GM21381 (cell line): ENCODE data around the gene TLE3.
"Not testable (repeated sequence)": the region's sequence is repeated elsewhere in the genome, so short reads cannot be mapped to it uniquely, and the experiment has no call there.

ENCODE experiments used
- ATAC-seq: cut with Tn5 transposase; IDR thresholded peaks from one replicate; pipeline ENCODE4 v1.9.1; 2021; ENCODE audit warnings: mild to moderate bottlenecking, moderate library complexity; ENCODE audit not compliant: unreplicated experiment

The TLE3 gene

GRCh38 chr15:70126362-70126761 is 28.6 kb upstream of the TLE3 start:
- ATAC-seq, result no peak

DNA sequence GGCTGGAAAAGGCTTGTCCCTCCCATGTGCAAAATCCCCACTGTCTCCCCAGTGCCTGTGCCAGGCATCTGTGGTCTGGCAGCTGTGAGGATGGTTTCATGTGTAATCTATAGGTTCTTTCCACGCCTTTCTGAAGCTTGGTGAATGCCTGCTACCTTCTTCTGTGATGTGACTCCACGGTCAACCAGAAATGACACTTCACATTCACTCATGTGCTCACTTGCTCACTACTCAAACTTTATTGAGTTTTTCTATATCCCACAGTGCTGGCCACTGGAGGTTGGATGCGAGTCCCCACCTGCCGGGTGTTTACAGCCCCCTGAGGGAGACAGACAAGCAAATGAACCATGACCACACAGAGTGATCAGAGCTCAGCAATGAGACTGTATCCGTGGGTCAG is 27.9 kb upstream of the TLE3 start:
- ATAC-seq, result no peak

GRCh38 chr15:70121624-70122302 is 24.0 kb upstream of the TLE3 start:
- no peak for ATAC-seq

- no peak for ATAC-seq
Observed at GRCh38 chr15:70120958-70121623, 23.4 kb upstream of the TLE3 start.

DNA sequence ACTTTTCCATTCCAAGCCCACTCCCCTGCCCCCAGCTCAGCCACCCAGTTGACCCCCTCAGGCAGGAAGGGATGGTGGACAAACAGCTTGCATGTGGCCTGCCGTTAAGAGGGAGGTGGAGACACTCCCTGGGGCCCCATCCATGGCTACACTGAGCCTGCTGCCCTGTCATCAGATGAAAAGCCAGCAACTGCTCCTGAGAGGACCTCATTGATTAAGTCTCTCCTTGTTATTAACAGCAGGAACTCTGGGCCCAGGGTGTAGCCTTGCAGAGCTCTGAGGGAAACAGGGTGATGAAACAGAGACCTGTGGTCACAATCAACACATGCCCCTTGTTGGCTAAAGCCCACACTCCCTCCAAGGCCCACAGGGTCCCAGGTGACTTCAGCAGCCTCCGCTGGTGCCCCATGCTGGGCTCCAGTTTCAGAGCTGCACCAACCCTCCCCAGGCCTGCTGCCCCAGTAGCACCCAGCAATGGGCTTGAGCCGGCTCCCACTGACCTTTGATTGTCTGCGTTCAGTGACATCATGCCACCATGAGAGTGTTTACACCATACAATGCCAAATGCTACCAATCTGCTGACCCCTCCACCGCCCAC is 22.3 kb upstream of the TLE3 start:
- no peak for ATAC-seq

DNA sequence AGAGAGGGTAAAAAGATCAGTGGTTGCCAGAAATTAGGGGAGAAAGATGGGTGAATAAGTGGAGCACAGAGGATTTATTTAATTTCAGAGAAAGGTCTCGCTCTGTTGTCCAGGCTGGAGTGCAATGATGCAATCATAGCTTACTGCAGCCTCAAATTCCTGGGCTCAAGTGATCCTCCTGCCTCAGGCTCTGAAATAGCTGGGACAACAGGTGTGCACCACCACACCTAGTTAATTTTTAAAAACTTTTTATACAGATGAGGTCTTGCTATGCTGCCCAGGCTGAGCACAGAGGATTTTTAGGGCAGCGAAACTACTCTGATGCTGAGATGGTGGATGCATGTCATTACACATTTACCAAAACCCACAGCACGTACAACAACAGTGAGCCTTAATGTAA is 20.9 kb upstream of the TLE3 start:
- no peak for ATAC-seq

- ATAC-seq, result no peak
Observed at GRCh38 chr15:70116317-70116716, 18.6 kb upstream of the TLE3 start.

GRCh38 chr15:70114221-70114620 is 16.5 kb upstream of the TLE3 start:
- no peak for ATAC-seq

- ATAC-seq, result no peak
Observed at GRCh38 chr15:70113304-70113700, 15.6 kb upstream of the TLE3 start.

- ATAC-seq, result not testable (repeated sequence)
Observed at GRCh38 chr15:70112572-70113303, 15.0 kb upstream of the TLE3 start.

GRCh38 chr15:70112074-70112395 is 14.3 kb upstream of the TLE3 start:
- no peak for ATAC-seq

DNA sequence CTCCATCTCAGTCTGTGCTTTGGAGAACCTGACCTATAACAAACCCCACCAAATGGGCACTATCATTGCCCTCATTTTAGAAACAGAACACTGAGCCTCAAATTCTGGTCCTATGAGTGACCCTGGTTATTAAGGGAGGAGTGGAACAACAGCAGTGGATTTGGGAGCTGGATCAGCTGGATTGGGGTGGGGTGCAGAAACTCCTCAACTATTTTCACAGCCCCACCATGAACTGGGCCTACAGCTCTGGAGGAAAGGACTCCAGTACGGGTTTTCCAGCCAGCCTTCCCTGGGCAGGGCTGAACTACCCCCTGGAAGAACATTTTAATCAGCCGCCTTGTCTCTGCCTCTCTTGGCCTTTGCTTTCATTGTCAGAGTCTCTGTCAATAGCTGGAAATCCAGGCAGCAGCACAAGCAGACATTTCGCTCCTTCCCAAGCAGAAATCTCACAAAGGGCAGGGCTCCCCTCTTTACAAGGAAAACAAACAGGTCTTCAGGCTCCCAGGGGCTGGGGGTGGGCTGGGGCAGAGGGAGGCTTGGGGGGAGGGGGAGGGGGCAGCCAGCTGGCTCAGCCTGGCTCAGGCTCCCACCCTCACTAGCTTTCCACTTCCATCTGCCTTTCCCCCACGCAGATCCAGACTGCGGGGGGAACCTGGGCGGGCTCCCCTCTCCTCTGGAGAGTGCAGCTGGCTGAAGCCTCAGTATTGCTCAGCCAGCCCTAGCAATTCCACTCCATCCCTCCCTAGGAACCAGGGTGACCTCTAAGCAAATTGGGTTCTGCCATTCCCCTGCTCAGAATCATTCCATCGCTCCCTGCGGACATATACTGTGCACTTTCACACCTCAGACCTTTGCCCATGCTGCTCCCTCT is 13.7 kb upstream of the TLE3 start:
- no peak for ATAC-seq

DNA sequence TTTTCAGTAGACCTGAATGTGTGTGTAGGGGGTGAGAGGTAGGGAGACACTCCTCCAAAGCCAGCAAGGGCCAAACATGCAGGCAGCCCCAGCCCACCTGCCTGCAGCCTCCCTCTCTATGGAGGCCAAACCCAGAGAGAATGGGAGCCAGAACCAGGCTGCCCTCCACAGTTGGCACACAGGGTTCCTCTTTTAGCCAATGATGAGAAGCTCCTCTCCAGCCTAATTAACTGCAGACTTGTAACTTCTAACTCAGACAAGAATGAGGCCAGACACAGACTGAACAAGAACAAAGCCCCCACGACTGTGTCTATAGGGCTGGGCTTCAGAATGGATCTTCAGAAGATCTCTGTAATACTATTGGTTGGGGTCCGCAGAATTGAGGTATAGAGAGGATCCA is 12.3 kb upstream of the TLE3 start:
- ATAC-seq, result no peak

GRCh38 chr15:70109531-70109930 is 11.8 kb upstream of the TLE3 start:
- ATAC-seq, result no peak

- ATAC-seq, result no peak
Observed at GRCh38 chr15:70103880-70104626, 6.3 kb upstream of the TLE3 start.

GRCh38 chr15:70102827-70103226 is 5.1 kb upstream of the TLE3 start:
- ATAC-seq, result no peak

DNA sequence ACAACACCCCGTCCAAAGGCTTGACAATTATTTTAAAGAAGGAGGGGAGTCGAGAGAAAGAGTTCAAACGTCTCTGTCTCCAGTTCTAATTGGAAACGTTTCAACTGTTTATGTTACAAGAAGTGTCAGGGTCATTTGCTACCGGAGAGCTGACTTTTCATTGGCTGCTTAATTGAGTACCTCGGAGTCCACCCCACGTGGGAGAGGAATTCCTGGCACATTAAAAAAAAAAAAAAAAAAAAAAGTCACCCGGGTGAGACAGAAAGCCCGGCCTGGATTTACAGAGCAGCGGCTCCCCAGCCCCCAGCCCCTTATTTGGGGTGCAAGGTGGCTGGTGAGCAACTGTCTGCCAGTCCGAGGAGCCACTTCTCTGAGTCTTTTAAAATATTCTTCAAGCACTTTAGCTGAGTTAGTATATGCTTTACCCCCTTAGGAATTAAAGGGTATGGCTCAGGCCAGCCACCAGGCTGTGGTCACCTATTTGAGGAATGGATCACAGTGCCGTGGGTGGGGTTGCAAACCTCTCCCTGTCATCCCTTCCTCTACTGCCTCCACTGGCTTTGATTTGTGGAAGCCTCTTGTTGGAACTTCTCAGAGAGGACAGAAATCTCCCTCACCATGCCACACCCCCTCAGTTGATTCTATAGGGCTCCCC is 3.9 kb upstream of the TLE3 start:
- no peak for ATAC-seq

GRCh38 chr15:70100474-70101341 is 3.0 kb upstream of the TLE3 start:
- no peak for ATAC-seq

DNA sequence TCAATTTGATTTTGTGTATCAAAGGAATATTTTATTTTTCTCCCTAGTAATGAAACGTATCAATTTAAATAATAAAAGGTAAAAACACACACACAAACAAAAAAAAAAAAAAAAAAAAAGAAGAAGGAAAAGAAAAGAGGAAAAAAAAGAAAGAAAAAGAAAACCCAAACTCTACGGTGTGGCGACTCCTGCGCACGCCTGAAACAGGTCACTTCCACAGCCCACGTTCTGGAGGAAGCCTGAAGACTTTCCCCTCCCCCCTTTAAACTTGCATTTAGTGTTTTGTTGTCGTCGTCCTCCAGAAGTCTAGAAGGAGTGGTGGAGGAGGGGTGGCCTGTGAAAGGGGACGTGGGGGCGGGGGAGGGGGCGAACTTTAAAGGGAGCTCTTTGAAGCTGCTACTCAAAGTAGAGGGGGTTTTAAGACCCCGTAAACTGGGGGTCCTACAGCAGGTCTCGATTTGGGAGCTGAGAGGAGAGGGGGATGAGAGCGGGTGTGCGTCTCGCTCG is 2.3 kb upstream of the TLE3 start:
- ATAC-seq, result no peak
